Measurements from ENCODE around the gene FBLN1. TPM values are rescaled to one million over a fixed set of nuclear protein-coding genes. Genes with fewer than 3 reads are reported as not detected.

FBLN1 gene
- total and polyA plus RNA-seq, 9 of the 15 experiments (the other 6 are each of a cell fraction or from before 2014, with no cell fraction given) = 0.66 TPM; not detected in 8

DNA sequence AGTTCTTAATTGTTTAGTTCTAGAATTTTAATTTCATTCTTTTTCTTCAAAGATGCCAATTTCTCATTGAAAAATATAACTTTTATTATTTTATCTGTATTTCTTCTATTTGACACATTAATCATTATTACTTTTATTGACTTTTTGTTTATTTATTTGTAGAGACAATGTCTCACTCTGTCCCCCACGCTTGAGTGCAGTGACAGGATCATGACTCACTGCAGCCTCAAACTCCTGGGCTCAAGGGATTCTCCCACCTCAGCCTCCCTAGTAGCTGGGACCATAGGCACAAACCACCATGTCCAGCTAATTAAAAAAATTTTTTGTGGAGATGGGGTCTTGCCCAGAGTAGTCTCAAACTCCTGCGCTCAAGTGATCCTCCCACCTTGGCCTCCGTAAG lies 30.3 kb upstream of the FBLN1 start:
- Histone ChIP-seq H3K79me2 (ENCODE audit: control insufficient read depth, insufficient read depth, low read length) (no peaks in the 10 kb centered on the region), H3K4me1 (replicated peaks in 1 of 2; ENCODE audit: control insufficient read depth in 2 of 2, insufficient read depth in 2 of 2, low read length in 2 of 2) (no peaks in the 10 kb centered on the region), H3K4me2 (ENCODE audit: insufficient read depth, low read length) (no peak overlapping the region), H3K9me1 (ENCODE audit: control insufficient read depth, insufficient read depth, low read length) (no peaks in the 10 kb centered on the region), H3K9me3 (replicated peaks; ENCODE audit: control insufficient read depth, insufficient read depth, low read depth, low read length) (no peaks in the 10 kb centered on the region), H3K27ac (ENCODE audit: extremely low read depth, low read depth, low read length) (no peak overlapping the region), H3K36me3 (ENCODE audit: control insufficient read depth, insufficient read depth, low read length) (no peaks in the 10 kb centered on the region), H3K4me3 (no peak overlapping the region), H3K9ac (ENCODE audit: insufficient read depth in 1 of 2, low read depth in 2 of 2, low read length in 2 of 2) (no peak overlapping the region), H4K20me1 (replicated peaks; ENCODE audit: control insufficient read depth, insufficient read depth, low read length) (no peaks in the 10 kb centered on the region), H3K27me3 (ENCODE audit: control insufficient read depth in 2 of 2, insufficient read depth in 2 of 2, low read length in 2 of 2) (peaks cover 0 to 10% of the 10 kb centered on the region in 2 experiments; a peak in 2 of 5 replicates), H2AFZ (ENCODE audit: low read depth, low read length) (no peak overlapping the region)
- TF ChIP-seq ARHGAP35 (IDR thresholded peaks at IDR 0.05; ENCODE audit: partially characterized antibody) = no peak
- TF ChIP-seq, protein P1, sequence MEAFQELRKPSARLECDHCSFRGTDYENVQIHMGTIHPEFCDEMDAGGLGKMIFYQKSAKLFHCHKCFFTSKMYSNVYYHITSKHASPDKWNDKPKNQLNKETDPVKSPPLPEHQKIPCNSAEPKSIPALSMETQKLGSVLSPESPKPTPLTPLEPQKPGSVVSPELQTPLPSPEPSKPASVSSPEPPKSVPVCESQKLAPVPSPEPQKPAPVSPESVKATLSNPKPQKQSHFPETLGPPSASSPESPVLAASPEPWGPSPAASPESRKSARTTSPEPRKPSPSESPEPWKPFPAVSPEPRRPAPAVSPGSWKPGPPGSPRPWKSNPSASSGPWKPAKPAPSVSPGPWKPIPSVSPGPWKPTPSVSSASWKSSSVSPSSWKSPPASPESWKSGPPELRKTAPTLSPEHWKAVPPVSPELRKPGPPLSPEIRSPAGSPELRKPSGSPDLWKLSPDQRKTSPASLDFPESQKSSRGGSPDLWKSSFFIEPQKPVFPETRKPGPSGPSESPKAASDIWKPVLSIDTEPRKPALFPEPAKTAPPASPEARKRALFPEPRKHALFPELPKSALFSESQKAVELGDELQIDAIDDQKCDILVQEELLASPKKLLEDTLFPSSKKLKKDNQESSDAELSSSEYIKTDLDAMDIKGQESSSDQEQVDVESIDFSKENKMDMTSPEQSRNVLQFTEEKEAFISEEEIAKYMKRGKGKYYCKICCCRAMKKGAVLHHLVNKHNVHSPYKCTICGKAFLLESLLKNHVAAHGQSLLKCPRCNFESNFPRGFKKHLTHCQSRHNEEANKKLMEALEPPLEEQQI (IDR thresholded peaks at IDR 0.05) = no peak
- no peak for TF ChIP-seq SP1 (CRISPR knock-in tag; IDR thresholded peaks at IDR 0.05)
- no peak for TF ChIP-seq TCF3 (CRISPR knock-in tag; IDR thresholded peaks at IDR 0.05)
- no peak for TF ChIP-seq DDX20 (tag; IDR thresholded peaks at IDR 0.05; ENCODE audit: low read depth)
- BruUV-seq (replicated peaks) = no TSS peak
- intact Hi-C loops (cut with micrococcal nuclease) (no loop called here), in situ Hi-C loops (cut with MboI) (no loop called here)
- DNase-seq (ENCODE audit: extremely low read depth in 1 of 4, low spot score in 3 of 4) (no peak), FAIRE-seq (no peak), ATAC-seq (no peak)
- ChIA-PET CTCF (ENCODE audit: low intra/inter-chr PET ratio) (no interaction called here), POLR2A (interaction anchor here (0.7 kb wide), 1 partner anchor 65 kb away, joined by 4 read pairs; no protein-coding TSS in a partner anchor)
- 0% methylated on average over 3 of the region's 3 CpGs for WGBS (ENCODE audit: insufficient coverage, low coverage, missing lambda C conversion rate)

Measured in K562 (cell line).